Activated CD8-positive, alpha-beta memory T cell treated with anti-CD3 and anti-CD28 coated beads for 48 hours (primary cell): ENCODE results near the gene AGAP1.

Experiments
- DNase-seq, 3 experiments: peaks; one replicate each; pipeline ENCODE4 v3.0.0-alpha.2; 2020; ENCODE audit warnings: low read depth in 2 of 3, low spot score in 2 of 3

The AGAP1 gene

DNA sequence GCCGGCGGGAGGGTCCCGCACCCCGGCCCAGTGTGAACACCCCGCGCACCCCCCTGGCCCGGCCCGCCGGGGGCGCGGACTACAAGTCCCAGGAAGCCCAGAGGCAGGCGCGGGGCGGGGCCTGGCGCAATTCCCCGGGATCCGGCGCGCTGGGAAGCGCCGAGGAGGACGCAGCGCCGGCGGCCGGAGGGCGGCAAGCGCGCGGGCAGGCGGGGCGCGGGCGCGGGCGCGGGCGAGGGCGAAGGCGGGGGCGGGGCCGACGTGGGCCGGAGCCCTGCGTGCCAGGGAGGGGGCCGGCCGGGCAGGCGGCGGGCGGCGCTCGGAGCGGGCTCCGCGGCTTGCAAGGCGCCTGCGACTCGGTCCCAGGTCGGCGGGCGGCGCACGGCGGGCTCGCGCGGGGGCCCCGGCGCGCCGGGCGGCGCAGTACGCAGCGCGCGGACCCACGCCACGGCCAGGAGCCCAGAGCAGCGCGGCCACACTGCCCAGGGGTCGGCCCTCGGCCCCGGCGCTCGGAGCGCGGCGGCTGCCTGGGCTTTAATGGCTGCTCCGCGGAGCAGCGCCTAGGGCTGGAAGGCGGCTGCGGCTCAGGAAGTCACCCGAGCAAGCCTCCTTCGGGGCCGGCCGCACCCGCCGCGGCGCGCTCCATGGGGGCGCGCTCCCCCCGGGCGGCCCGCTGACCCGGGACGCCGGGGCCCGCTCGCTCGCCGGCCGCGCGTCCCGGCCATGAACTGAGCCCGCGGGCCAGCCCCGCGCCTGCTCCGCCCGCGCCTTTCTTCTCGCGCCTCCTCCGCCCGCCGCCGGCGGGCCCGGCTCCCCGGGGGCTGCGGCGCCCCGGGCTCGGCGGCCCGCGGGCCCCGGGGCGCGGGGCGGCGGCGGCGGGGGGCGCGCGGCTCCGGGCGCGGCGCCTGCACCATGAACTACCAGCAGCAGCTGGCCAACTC is at the start of gene AGAP1:
AGAP1 (plus strand) TSS at position 269 of the 941 bp plus-strand sequence.
- no peak for DNase-seq

DNA sequence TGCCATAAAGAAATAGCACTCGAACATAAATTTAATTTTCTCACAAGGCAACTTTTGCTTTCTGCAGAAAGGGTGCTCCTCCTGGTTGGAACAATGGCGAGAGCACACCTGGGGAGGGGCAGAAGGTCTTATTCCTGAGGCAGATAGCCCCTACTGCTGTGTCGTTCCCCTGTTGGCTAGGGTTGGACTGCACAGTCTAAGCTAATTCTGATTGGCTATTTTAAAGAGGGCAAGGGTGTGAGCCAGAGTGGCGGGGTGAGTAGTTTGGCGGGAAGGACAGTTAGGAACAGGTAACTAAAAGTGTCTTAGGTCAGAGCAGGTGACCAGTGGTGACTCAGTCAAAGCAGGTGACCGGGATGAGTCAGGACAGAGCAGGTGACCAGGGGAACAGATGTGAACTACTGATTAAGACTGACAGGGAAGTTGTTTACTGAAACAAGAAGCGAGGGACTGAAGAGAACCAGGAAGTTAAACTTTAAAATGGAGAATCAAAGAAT is 49.7 kb upstream of the AGAP1 start:
- DNase-seq = no peak

DNA sequence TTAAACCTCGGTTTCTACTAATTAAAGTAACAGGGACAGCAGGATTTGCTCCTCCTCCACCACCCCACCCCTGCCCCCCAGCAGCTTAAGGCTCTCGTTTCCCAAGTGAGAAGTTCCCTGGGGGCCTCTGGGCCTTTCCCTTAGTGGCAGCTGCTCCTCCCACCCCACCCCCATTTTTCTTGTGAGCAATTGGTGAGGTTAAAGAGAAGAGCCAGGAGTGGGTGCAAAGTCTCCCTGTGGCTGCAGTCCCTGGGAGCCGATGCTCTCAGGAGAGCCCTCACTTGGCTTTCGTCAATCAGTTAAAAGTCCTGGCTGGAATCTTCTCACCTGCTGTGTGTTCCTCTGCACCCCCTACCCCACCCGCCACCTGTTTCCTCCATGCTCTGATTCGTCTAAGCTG is 48.7 kb upstream of the AGAP1 start:
- DNase-seq = no peak

DNA sequence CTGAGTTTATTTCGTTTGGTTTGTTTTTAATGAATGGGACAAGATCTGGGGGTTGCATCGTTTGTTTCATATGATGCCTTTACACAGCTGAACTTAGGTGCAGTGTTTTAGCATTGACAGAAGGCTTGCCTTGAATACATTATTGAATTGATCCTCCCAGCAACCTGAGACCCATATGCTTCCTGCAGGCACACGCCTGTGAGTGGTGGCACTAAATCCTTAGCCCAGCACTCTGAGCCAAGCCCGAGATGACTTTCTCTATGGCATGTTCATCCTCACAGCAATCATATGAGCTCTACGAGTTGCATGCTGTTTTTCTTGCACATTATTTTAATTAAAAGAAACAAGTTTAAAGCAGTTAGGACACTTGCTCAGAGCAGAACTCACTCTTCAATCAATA is 47.8 kb upstream of the AGAP1 start:
- no peak for DNase-seq

DNA sequence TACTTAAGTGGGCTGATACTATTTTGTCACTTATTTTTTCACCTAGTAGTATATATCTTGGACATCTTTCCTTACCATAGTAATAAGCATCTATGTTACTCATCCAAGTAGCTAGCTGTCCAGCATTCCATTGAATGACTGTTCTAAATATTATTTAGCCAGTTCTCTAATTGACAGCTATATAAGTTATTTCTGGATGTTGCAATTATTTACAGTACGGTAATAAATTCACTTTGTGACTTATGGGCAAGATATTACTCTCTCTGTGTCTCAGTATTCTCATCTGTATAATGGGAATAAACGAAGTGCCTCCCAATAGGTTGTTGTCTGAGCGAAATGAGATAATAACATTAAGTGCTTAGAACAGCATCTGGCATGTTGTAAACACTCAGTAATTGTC is 46.6 kb upstream of the AGAP1 start:
- no peak for DNase-seq

DNA sequence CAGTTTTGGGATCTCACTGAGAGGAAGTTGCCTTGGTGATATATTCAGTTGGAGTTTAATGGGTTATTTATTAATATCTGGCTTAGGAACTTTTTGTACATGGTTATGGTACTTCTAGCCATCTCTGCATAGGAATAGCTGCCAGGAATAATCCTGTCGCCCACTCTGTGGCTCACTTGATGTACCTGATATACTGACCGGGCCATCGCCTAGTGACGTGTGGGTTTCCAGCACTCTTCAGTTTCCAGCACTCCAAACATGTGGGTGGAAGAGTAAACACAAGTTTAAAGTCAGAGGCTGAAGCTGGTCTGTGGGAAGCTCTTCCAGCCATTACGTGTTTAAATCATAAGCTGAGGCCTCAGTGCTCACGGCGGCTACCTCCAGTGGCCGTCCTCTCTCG is 44.3 kb upstream of the AGAP1 start:
- DNase-seq = no peak

DNA sequence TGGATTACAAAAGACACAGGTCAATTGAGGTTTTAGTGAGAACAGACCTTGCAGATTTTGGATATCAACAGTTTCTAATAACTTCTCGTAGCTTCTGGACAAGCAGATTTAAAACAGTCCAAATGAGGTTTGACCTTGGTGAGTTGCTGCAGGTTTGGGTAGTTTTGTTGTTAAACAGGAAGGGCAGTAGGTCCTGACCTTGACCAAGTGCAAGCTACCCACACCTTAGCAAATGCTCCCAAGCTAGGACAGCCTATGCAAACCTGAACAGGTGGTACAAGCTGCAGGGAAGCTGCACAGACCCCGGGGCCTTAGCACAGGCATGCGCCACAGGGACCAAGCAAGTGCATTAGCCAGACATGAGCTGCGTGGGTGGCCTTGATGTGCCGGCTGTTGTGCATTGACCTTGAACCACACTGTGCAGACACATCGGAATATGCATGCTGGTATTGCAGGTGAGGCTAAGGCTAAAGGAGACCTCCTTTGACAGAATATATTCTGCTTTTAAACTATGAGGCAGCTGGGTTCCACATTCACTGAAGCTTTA is 40.2 kb upstream of the AGAP1 start:
- DNase-seq = no peak

DNA sequence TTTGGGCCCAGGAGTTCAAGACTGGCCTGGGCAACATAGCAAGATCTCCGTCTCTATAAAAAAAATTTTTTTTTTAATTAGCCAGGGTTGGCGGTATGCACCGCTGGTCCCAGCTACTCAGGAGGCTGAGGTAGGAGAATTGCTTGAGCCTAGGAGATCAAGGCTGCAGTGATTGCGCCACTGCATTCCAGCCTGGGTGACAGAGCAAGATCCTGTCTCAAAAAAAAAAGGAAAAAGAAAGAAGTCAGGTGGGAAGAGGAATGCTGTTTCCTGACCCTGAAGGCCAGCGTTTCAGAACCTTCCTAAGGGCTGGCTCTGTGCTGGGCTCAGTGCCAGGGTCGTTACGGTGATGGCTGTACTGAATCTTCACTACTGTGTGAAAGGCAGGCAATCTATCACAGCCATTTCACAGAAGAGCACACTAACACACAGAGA is 35.0 kb upstream of the AGAP1 start:
- DNase-seq = no peak

DNA sequence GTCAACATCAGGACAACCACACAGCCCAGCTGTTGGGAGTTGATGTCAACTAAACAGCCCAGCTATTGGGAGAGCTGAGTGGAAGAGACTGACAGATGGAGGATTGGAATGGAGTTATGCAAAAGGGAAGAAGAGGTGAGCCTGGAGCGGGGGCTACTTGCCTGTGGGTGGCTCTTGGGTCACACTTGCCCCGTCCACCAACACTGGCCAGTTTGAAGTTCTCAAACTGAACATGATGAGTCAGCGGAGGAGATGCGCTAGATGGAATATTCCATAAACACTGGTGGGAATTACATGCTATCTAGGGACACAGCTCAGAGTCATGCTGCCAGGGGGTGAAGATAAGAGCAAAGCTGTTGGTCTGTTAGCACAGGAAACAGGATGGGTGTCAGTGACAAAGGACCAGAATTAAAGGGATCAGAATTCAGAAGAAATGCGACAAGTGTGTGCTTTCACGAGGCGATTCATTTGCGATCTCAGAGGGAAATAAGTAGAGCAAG is 33.2 kb upstream of the AGAP1 start:
- DNase-seq = no peak

DNA sequence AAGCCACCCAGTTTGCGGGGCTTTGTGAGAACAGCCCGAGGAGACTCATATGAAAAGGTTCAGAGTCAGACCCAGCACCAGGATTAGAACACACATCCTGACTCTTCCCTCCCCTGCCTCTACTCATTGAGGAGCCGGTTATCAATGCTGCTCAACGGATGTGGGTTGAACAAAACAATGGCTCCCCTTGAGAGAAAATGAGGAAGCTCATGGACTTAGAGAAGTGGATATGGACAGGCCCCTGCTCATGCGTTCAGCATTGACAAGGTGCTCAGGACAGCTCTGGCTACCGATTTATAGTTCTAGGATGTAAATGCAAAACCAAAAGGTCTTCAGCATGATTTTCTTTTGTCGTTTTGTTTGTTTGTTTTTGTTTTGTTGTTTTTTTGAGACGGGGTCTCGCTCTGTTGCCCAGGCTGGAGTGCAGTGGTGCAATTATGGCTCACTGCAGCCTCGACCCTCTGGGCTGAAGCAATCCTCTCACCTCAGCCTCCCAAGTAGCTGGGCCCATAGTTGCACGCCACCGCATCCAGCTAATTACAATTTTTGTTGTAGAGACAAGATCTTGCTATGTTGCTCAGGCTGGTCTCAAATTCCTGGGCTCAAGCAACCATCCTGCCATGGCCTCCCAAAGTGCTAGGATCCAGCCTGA is 32.0 kb upstream of the AGAP1 start:
- DNase-seq = no peak

DNA sequence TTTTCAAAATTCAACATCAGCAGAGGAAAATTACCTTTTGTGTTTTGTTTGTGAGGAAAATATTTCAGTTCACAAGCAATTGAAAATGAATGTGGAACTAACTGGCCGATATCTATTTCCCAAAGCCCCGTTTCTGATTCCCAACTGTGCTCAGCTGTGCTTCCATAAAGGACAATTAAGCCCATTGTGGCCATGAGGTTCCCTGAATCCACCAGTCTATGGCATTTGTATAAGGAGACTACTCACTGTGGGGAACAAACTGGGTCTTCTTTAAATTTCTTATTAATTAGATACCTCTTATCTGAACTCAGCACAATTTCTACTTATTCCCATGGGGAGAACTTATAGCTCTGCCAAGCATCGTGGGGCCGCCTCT is 31.4 kb upstream of the AGAP1 start:
- DNase-seq = no peak

DNA sequence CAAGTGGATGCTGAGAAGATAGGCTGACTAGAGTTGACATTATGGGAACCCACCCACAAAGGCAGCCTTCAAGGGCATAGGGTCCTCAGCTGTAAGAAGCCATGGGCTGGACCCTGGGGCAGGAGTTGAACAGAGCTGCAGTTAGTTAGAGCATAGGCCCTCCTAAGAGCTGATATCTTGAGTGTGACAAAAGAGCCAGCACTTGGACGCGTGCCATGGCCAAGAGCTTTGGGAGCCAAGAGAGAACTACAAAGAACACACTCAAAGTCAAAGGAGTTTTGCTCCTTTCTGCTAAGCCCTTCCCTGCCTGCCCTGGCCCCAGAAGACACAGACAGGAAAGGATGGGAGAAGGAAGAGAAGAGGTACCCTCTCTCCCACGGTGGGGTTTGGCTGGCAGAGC is 29.9 kb upstream of the AGAP1 start:
- no peak for DNase-seq

DNA sequence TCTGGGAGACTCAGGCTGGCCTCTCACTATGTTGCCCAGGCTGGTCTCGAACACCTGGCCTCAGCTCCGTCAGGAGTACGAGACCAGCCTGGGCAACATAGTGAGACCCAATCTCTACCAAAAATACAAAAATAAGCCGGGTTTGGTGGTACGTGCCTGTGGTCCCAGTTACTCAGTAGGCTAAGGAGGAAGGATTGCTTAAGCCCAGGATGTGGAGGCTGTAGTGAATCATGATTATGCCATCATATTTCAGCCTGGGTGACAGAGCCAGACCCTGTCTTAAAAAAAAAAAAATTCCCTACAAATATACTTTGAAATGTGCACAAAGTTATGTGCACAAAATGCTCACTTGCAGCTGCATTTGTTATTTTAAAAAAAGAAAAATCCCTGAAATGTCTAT is 26.3 kb upstream of the AGAP1 start:
- no peak for DNase-seq

DNA sequence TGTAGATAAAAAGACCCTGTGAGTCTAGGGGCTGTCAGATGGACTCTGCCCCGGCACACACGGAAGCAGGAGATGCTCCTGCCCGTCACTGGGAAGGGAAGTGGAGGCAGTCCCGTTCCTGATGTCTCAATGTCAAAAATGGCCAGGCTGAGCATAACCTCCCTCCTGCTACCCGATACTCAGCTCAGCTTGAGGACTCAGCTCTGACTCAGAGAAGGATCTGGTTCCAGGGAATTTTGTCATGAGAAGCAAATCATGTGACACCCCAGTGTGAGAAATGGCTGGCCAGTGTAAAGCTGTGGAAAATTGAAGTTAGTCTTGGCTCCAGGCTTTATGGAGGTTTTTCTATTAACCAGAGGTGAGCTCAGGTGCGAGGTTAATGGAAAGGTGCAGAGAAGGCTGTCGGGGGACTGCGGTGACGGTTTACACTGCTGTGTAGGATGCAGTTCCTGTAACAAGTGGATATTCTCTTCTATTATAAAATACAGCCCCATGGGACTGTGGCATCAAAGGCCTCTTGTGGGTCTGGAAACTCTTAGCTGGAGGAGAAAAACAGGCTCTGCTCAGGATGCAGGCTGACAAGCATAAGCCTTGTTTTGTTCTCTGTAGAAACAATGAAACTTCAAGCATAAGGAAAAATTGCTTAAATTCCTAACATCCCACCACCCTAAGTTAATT is 24.7 kb upstream of the AGAP1 start:
- DNase-seq = no peak

DNA sequence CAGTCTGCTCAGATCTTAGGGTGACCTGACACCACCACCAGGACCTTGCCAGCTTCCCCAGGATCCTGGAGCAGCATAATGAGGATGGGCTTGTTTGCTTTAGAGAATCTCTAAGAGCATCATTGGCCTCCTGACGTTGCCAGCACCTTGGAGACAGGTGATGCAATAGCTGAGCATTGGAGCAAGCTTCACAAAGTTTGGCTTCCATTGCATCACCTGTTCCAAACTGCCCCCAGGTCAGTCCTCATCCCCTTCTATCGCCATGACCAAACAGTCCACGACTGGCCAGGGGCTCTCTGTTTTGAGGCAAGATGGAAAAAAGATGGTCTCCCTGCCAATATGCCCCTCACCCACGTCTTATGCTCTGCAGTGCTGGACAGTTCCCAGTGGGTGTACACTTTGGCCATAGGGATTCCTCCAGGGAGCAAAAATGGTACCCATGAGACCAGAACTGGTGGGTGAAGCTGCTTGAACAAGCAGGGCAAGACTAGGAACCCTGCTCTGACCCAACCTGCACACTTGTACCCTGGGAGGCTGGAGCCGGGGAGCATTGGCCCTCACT is 22.6 kb upstream of the AGAP1 start:
- DNase-seq = no peak

DNA sequence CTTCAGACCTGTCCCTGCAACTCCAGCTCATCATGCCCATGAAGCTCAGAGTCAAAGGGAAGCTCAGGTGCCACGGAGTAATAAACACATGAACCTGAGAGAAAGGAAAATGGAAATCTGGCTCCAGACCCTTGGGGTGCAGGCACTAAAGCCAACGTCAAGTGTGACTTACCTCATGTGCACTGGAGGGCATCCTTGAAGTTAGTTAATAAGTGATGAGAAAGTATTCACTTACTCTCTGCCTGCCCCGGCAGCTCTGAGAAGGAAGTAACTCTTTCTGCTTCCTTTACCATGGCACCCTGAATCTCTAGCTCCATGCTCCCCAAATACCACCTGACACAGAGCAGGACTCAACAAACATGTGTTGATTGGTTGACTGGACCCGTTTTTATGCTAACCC is 21.4 kb upstream of the AGAP1 start:
- no peak for DNase-seq

DNA sequence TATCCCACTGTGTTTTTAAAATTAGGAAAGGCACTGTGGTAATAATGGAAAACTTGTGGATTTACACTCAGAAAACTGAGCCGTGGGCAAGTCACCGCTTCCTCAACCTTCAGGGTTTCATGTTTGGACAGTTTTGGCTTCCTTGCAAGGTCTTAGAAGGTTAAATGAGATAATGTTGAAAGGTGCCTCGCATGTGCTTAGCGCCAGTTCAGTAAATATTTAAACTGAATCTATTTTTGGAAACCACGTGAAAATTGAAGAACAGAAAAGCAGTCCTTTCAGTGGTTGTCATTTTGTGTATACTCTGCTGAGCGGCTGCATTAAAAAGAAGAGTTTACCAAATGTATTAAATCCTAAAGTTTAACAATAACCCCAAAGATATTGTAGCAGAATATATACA is 15.2 kb upstream of the AGAP1 start:
- DNase-seq = no peak

DNA sequence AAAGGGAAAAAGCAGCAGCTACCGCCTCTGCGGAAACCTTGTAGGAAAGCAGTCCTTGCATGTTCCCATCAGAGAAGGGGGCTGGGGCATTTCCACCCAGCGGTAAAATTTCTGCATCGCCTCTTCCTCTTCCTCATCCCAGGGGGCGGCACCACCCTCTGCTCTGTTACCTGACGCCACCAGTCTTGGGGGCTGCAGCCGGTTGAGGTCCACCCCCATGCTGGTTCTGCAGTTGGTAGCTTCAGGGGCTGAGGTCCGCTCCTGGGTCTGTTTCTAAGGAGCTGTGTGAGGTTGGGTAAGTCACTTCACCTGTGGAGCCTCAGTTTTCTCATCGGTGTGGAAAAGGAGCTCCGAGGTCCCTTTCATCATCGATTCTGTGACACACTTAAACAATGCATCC is 14.2 kb upstream of the AGAP1 start:
- DNase-seq = no peak

DNA sequence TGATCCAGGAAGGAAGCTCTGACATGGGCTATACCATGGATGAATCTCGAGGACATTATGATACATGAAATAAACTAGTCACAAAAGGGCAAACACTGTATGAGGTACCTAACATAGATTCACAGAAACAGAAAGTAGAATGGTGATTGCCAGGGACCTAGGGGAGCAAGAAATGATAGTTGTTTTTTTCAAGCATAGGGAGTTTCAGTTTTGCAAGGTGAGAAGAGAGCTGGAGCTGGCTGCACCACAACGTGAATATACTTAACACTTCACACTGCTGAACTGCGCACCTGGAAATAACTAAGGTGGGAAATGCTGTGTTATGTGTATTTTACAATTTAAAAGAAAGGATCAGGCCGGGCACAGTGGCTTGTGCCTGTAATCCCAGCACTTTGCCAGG is 13.2 kb upstream of the AGAP1 start:
- DNase-seq = no peak

DNA sequence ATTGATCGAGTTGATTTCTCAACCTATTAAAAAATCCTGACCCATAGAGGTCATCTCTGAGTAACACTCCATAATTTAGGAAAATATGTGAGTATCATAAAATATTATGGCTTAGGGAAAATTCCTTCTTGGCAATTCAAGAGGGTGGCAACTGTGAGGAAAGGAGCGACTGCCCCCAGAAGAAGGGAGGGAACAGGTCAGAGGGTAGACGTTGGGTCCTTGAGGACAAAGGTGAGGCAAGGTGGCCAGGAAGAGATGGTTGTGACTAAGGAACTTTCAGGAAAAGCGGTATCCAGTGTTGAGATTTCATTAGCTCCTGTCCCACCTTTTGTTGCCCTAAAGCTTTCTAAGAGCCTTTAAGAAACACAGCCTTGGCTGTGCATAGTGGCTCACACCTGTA is 10.5 kb upstream of the AGAP1 start:
- no peak for DNase-seq

DNA sequence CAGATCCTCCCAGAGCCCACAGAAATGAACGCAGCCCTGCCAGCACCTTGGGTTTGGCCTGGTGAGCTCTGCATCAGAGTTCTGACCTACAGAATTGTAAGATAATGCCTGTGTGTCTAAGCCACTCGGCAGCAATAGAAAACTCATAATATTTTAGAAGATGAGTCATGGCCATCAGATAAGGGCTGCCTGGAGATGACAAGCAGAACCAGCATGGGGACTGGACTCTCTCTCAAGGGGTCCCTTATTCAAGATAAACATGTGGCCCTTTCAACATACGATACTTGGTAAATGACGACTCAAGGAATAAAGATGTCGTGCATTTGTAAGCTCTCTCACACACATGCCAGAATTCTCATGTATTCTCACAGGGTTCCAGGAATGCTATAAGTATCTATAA is 8.5 kb upstream of the AGAP1 start:
- no peak for DNase-seq
